H1 (cell line): Measurements from ENCODE around the gene TPP2. TPM values are rescaled to one million over a fixed set of nuclear protein-coding genes. Genes with fewer than 3 reads are reported as not detected.

ENCODE experiments used
- CTCF ChIA-PET: fragments of 300-600 bp; sonication (Branson Sonifier 250); formaldehyde crosslinking; loops from one replicate; lab custom pipeline; 2021; ENCODE audit not compliant: partially characterized antibody; lab: Charles Lee
- POLR2A ChIA-PET: fragments of 300-600 bp; sonication (Branson Sonifier 250); formaldehyde crosslinking; loops from one replicate; lab custom pipeline; 2021; ENCODE audit warnings: inconsistent platforms; ENCODE audit not compliant: partially characterized antibody; lab: Charles Lee
- DNase-seq, 2 experiments: peaks; one replicate each; pipeline versions ENCODE4 v3.0.0 to v3.0.0-alpha.2; 2010 to 2022; ENCODE audit warnings: low spot score in 2 of 2, low read depth in 1 of 2, mixed read lengths in 1 of 2
- FAIRE-seq: peaks from 2 replicates; lab custom pipeline; 2011; peaks lifted over from hg19 to GRCh38; lab: Jason Lieb, UNC
- H2AFZ ChIP-seq: 2 replicates; pipeline ENCODE4 v1.8.1; 2012; ENCODE audit warnings: low read length, inconsistent platforms
- H2AK5ac ChIP-seq: 2 replicates; pipeline ENCODE4 v1.6.1; 2013; ENCODE audit warnings: low read depth, low read length
- H2BK120ac ChIP-seq: replicated peaks from 2 replicates; pipeline ENCODE3; 2013; ENCODE audit warnings: low read depth, low read length, inconsistent platforms
- H2BK12ac ChIP-seq: 2 replicates; pipeline ENCODE4 v1.6.1; 2013; ENCODE audit warnings: low read depth, low read length
- H2BK15ac ChIP-seq: 2 replicates; pipeline ENCODE4 v1.6.1; 2013; ENCODE audit warnings: low read length
- H2BK20ac ChIP-seq: 2 replicates; pipeline ENCODE4 v1.6.1; 2013; ENCODE audit warnings: low read length
- H2BK5ac ChIP-seq: 2 replicates; pipeline ENCODE4 v1.6.1; 2013; ENCODE audit warnings: low read depth, low read length
- H3K14ac ChIP-seq: 2 replicates; pipeline ENCODE4 v1.6.1; 2013; ENCODE audit warnings: inconsistent platforms; ENCODE audit not compliant: insufficient read length
- H3K18ac ChIP-seq: 2 replicates; pipeline ENCODE4 v1.6.1; 2013; ENCODE audit warnings: low read length; ENCODE audit errors: extremely low read depth
- H3K23ac ChIP-seq: 2 replicates; pipeline ENCODE4 v1.6.1; 2013; ENCODE audit warnings: inconsistent platforms; ENCODE audit not compliant: insufficient read length
- H3K23me2 ChIP-seq: 2 replicates; pipeline ENCODE4 v1.6.1; 2013; ENCODE audit warnings: low read depth, low read length
- H3K27ac ChIP-seq: 2 replicates; pipeline ENCODE4 v1.6.1; 2011; ENCODE audit warnings: low read depth, low read length, inconsistent platforms
- H3K27me3 ChIP-seq, 4 experiments: replicated peaks in 1 of 4; 1 replicate in 1 of 4; 2 replicates in 3 of 4; pipeline versions ENCODE4 v1.6.1 to v1.8.1; 2011 to 2013; ENCODE audit warnings: low read length in 3 of 4, mild to moderate bottlenecking in 3 of 4, inconsistent platforms in 2 of 4, mixed read lengths in 2 of 4, moderate library complexity in 1 of 4; ENCODE audit not compliant: control insufficient read depth in 3 of 4, insufficient read depth in 3 of 4; ENCODE audit errors: extremely low read depth in 1 of 4
- H3K36me3 ChIP-seq, 4 experiments: 2 replicates each; pipeline versions ENCODE4 v1.6.1 to v1.8.1; 2011 to 2013; ENCODE audit warnings: mild to moderate bottlenecking in 4 of 4, low read length in 3 of 4, moderate library complexity in 2 of 4, control low read depth in 1 of 4, inconsistent platforms in 1 of 4; ENCODE audit not compliant: insufficient read depth in 4 of 4, control insufficient read depth in 2 of 4
- H3K4ac ChIP-seq: replicated peaks from 2 replicates; pipeline ENCODE3; 2013; ENCODE audit warnings: low read length, low read depth, mixed read lengths, inconsistent platforms; ENCODE audit not compliant: insufficient read length
- H3K4me1 ChIP-seq, 4 experiments: replicated peaks in 1 of 4; 1 replicate in 1 of 4; 2 replicates in 3 of 4; pipeline versions ENCODE4 v1.6.1 to v1.8.1; 2011 to 2013; ENCODE audit warnings: low read length in 3 of 4, inconsistent platforms in 2 of 4, mixed read lengths in 1 of 4; ENCODE audit not compliant: insufficient read depth in 4 of 4, control insufficient read depth in 3 of 4
- H3K4me2 ChIP-seq, 2 experiments: 2 replicates each; pipeline versions ENCODE4 v1.6.1 to v1.8.1; 2011 to 2013; ENCODE audit warnings: low read depth in 2 of 2, low read length in 2 of 2, control low read depth in 1 of 2, inconsistent platforms in 1 of 2, mild to moderate bottlenecking in 1 of 2; ENCODE audit not compliant: insufficient read depth in 1 of 2
- H3K4me3 ChIP-seq, 4 experiments: fragments of 200-600, 300-600 bp in 1 of 4; sonication (generic), shearing (Covaris generic), sonication (Bioruptor Twin) in 1 of 4; 2 replicates each; pipeline versions ENCODE4 v1.5.1 to v1.8.1; 2011 to 2016; ENCODE audit warnings: low read length in 4 of 4, low read depth in 3 of 4, control low read depth in 2 of 4, inconsistent platforms in 2 of 4, mild to moderate bottlenecking in 2 of 4, mixed read lengths in 1 of 4, moderate library complexity in 1 of 4; ENCODE audit not compliant: insufficient read depth in 2 of 4; ENCODE audit errors: extremely low read depth in 1 of 4
- H3K56ac ChIP-seq: replicated peaks from 2 replicates; pipeline ENCODE3; 2013; ENCODE audit warnings: low read depth, mild to moderate bottlenecking, mixed read lengths, low read length, inconsistent platforms; ENCODE audit not compliant: insufficient read length
- H3K79me1 ChIP-seq: 2 replicates; pipeline ENCODE4 v1.6.1; 2013; ENCODE audit warnings: low read depth, low read length, control low read depth
- H3K79me2 ChIP-seq, 2 experiments: 2 replicates each; pipeline versions ENCODE4 v1.6.1 to v1.8.1; 2012 to 2013; ENCODE audit warnings: low read length in 2 of 2, mild to moderate bottlenecking in 2 of 2, inconsistent platforms in 1 of 2; ENCODE audit not compliant: insufficient read depth in 2 of 2, control insufficient read depth in 1 of 2
- H3K9ac ChIP-seq, 4 experiments: replicated peaks in 1 of 4; 1 replicate in 1 of 4; 2 replicates in 3 of 4; pipeline versions ENCODE4 v1.6.1 to v1.8.1; 2011 to 2013; ENCODE audit warnings: low read depth in 3 of 4, low read length in 3 of 4, control low read depth in 2 of 4, mild to moderate bottlenecking in 2 of 4, moderate library complexity in 2 of 4, inconsistent platforms in 1 of 4; ENCODE audit errors: extremely low read depth in 1 of 4
- H3K9me3 ChIP-seq, 2 experiments: 2 replicates each; pipeline versions ENCODE4 v1.6.1 to v1.8.1; 2012 to 2013; ENCODE audit warnings: mild to moderate bottlenecking in 2 of 2, moderate library complexity in 2 of 2, control low read depth in 1 of 2, inconsistent platforms in 1 of 2, low read depth in 1 of 2, low read length in 1 of 2, mixed read lengths in 1 of 2; ENCODE audit not compliant: insufficient read depth in 2 of 2
- H4K20me1 ChIP-seq, 2 experiments: replicated peaks in 1 of 2; 2 replicates each; pipeline versions ENCODE3 to v1.8.1; 2011 to 2013; ENCODE audit warnings: inconsistent platforms in 2 of 2, low read length in 2 of 2, mild to moderate bottlenecking in 1 of 2; ENCODE audit not compliant: insufficient read depth in 2 of 2, control insufficient read depth in 1 of 2
- H4K5ac ChIP-seq: 2 replicates; pipeline ENCODE4 v1.6.1; 2013; ENCODE audit warnings: low read length, low read depth, mixed read lengths, inconsistent platforms; ENCODE audit not compliant: insufficient read length
- H4K8ac ChIP-seq: 2 replicates; pipeline ENCODE4 v1.8.0; 2013; ENCODE audit warnings: mild to moderate bottlenecking, moderate library complexity, low read length, inconsistent platforms; ENCODE audit not compliant: insufficient read depth; ENCODE audit errors: extremely low read depth
- H4K91ac ChIP-seq: replicated peaks from 2 replicates; pipeline ENCODE3; 2013; ENCODE audit warnings: low read length, mixed read lengths, inconsistent platforms; ENCODE audit not compliant: insufficient read length
- CTBP2 ChIP-seq: IDR thresholded peaks from 2 replicates; pipeline ENCODE4 v1.7.0; 2011; ENCODE audit warnings: borderline replicate concordance, mild to moderate bottlenecking, moderate library complexity, mixed read lengths, low read length; ENCODE audit not compliant: insufficient read depth, insufficient read length
- EGR1 ChIP-seq: IDR thresholded peaks from 2 replicates; pipeline ENCODE4 v1.6.1; 2011; ENCODE audit warnings: low read depth, low read length, borderline replicate concordance
- GTF2F1 ChIP-seq: IDR thresholded peaks from 2 replicates; pipeline ENCODE4 v1.6.1; 2012; ENCODE audit warnings: low read depth, low read length, improper control_type of control experiment, borderline replicate concordance
- HDAC2 ChIP-seq, 2 experiments: fragments of 300-600 bp in 1 of 2; sonication (generic) in 1 of 2; IDR thresholded peaks; 2 replicates each; pipeline ENCODE4 v1.6.1; 2011 to 2012; ENCODE audit warnings: low read depth in 2 of 2, low read length in 2 of 2, mild to moderate bottlenecking in 2 of 2, moderate library complexity in 2 of 2, borderline replicate concordance in 1 of 2, inconsistent platforms in 1 of 2
- KDM5A ChIP-seq: fragments of 200-600 bp; IDR thresholded peaks from 2 replicates; pipeline ENCODE4 v1.7.1; 2012; ENCODE audit warnings: mild to moderate bottlenecking, low read length, inconsistent platforms, mixed read lengths
- PHF8 ChIP-seq: fragments of 200-600 bp; sonication (generic); conservative IDR thresholded peaks from 2 replicates; pipeline ENCODE4 v1.7.1; 2012; ENCODE audit warnings: low read depth, mild to moderate bottlenecking, inconsistent platforms, low read length, moderate library complexity
- POLR2A ChIP-seq, 2 experiments: IDR thresholded peaks; 1 replicate in 1 of 2; 2 replicates in 1 of 2; pipeline ENCODE4 v1.6.1; 2011; ENCODE audit warnings: low read depth in 2 of 2, low read length in 2 of 2, mild to moderate bottlenecking in 2 of 2; ENCODE audit errors: control extremely low read depth in 1 of 2
- POLR2AphosphoS5 ChIP-seq: IDR thresholded peaks from 2 replicates; pipeline ENCODE4 v1.6.1; 2011; ENCODE audit warnings: low read depth, low read length
- RAD21 ChIP-seq, 2 experiments: IDR thresholded peaks in 1 of 2; conservative IDR thresholded peaks in 1 of 2; 2 replicates each; pipeline ENCODE4 v1.6.1; 2011; ENCODE audit warnings: low read depth in 2 of 2, low read length in 2 of 2, improper control_type of control experiment in 1 of 2, inconsistent platforms in 1 of 2, mild to moderate bottlenecking in 1 of 2, moderate library complexity in 1 of 2
- SIN3A ChIP-seq, 2 experiments: IDR thresholded peaks in 1 of 2; conservative IDR thresholded peaks in 1 of 2; 2 replicates each; pipeline ENCODE4 v1.6.1; 2011 to 2012; ENCODE audit warnings: low read length in 2 of 2, improper control_type of control experiment in 1 of 2, low read depth in 1 of 2, mild to moderate bottlenecking in 1 of 2
- SIX5 ChIP-seq: IDR thresholded peaks from 2 replicates; pipeline ENCODE4 v1.6.1; 2011; ENCODE audit warnings: mild to moderate bottlenecking, low read depth, low read length
- SP2 ChIP-seq: IDR thresholded peaks from 2 replicates; pipeline ENCODE4 v1.6.1; 2012; ENCODE audit warnings: mild to moderate bottlenecking, low read length, inconsistent platforms
- TEAD4 ChIP-seq: IDR thresholded peaks from 2 replicates; pipeline ENCODE4 v1.6.1; 2012; ENCODE audit warnings: low read depth, low read length, inconsistent platforms, mixed read lengths
- ZNF274 ChIP-seq: IDR thresholded peaks from 2 replicates; pipeline ENCODE4 v1.7.0; 2012; ENCODE audit warnings: low read length, borderline replicate concordance; ENCODE audit errors: extremely low read depth
- whole genome bisulfite sequencing, 2 experiments: shearing (Covaris generic) in 1 of 2; methylation state at CpG; one replicate each; pipeline versions ENCODE4 v1.1.6 to v1.1.7; 2013 to 2015; ENCODE audit warnings: low lambda C conversion rate in 2 of 2, mixed read lengths in 2 of 2, inconsistent platforms in 1 of 2, low coverage in 1 of 2, missing lambda C conversion rate in 1 of 2; ENCODE audit not compliant: insufficient replicate concordance in 2 of 2, insufficient coverage in 1 of 2, insufficient read length in 1 of 2; ENCODE audit errors: extremely low coverage in 1 of 2, missing lambda C conversion rate in 1 of 2; 5-methylcytosine and 5-hydroxymethylcytosine counted together
- polyA plus RNA-seq, 7 experiments: library from polyadenylated mRNA; depleted of rRNA in 3 of 7; stranded (reverse) in 5 of 7; unstranded in 2 of 7; fragments of >200 nt in 5 of 7; fragments of 200-250 nt in 2 of 7; gene quantifications; 1 replicate in 5 of 7; 2 replicates in 1 of 7; 4 replicates in 1 of 7; pipeline versions ENCODE4 v1.2.1 to v1.2.3, GENCODE V29; 2011 to 2013; ENCODE audit warnings: missing spikeins in 2 of 7, mixed read lengths in 2 of 7
- total RNA-seq: library from RNA; stranded (reverse); fragmentation: NEBNext Ultra II Directional; extraction: Animal tissue kit (Norgen Biotek cat#: 25700); gene quantifications from 2 replicates; pipeline ENCODE4 v1.2.1, GENCODE V29; 2021

Gene TPP2
- total and polyA plus RNA-seq, 2 of the 8 experiments (the other 6 are each of a cell fraction or from before 2014, with no cell fraction given) = 15.9 to 85.7 TPM

GRCh38 chr13:102567857-102568256 is 28.9 kb upstream of the TPP2 start:
- H3K27me3 ChIP-seq = peaks cover 0 to 1% (median 0%) of the 10 kb centered on the region in 4 experiments; a peak in 1 of 7 replicates
- H2BK12ac ChIP-seq = no peak overlapping the region
- no peaks in the 10 kb centered on the region for H3K23me2 ChIP-seq
- no peak overlapping the region for H3K27ac ChIP-seq
- TF ChIP-seq KDM5A = no peak
- TF ChIP-seq PHF8 = no peak
- no peak for TF ChIP-seq TEAD4
- no peak for TF ChIP-seq HDAC2 (IDR thresholded peaks at IDR 0.05; ENCODE audit: borderline replicate concordance in 1 of 2, low read depth in 2 of 2, low read length in 2 of 2)
- no peak for TF ChIP-seq POLR2AphosphoS5
- TF ChIP-seq SIX5 = no peak
- TF ChIP-seq POLR2A (IDR thresholded peaks at IDR 0.05; ENCODE audit: control extremely low read depth in 1 of 2, low read depth in 2 of 2, low read length in 2 of 2) = no peak
- no peak for TF ChIP-seq RAD21 (IDR thresholded peaks at IDR 0.05 in 1 of 2, conservative IDR thresholded peaks at IDR 0.05 in 1 of 2; ENCODE audit: low read depth in 2 of 2, low read length in 2 of 2)
- no peak for TF ChIP-seq GTF2F1
- no peak for TF ChIP-seq EGR1
- TF ChIP-seq SIN3A (conservative IDR thresholded peaks at IDR 0.05 in 1 of 2, IDR thresholded peaks at IDR 0.05 in 1 of 2; ENCODE audit: low read depth in 1 of 2, low read length in 2 of 2) = no peak
- no peak for TF ChIP-seq CTBP2
- TF ChIP-seq ZNF274 = no peak
- TF ChIP-seq SP2 = no peak
- H3K79me2 ChIP-seq = no peaks in the 10 kb centered on the region
- ChIA-PET CTCF (interaction anchor here (0.9 to 3.6 kb wide), 11 partner anchors 10 to 625 kb away, joined by 3 to 23 read pairs (median 5); no protein-coding TSS in a partner anchor), POLR2A (no interaction called here)
- DNase-seq = no peak
- no peak overlapping the region for H3K9ac ChIP-seq
- no peak overlapping the region for H3K4me3 ChIP-seq
- no peak overlapping the region for H2AK5ac ChIP-seq
- H4K5ac ChIP-seq = no peak overlapping the region
- no peaks in the 10 kb centered on the region for H3K4me1 ChIP-seq
- no peak overlapping the region for H3K23ac ChIP-seq
- no peaks in the 10 kb centered on the region for H3K79me1 ChIP-seq
- H3K18ac ChIP-seq = no peak overlapping the region
- no peak for FAIRE-seq
- H2BK5ac ChIP-seq = no peak overlapping the region
- no peak overlapping the region for H2BK15ac ChIP-seq
- 90% methylated on average over 4 of the region's 4 CpGs; no CpG with 5 or more reads in 1 of the 2 experiments for WGBS, 2 experiments
- no peaks in the 10 kb centered on the region for H3K9me3 ChIP-seq
- no peak overlapping the region for H2AFZ ChIP-seq
- H2BK120ac ChIP-seq = no peak overlapping the region
- no peak overlapping the region for H3K4ac ChIP-seq
- no peak overlapping the region for H4K91ac ChIP-seq
- H3K14ac ChIP-seq = no peak overlapping the region
- no peak overlapping the region for H2BK20ac ChIP-seq
- no peak overlapping the region for H3K4me2 ChIP-seq
- no peaks in the 10 kb centered on the region for H4K20me1 ChIP-seq
- H3K56ac ChIP-seq = no peak overlapping the region
- H4K8ac ChIP-seq = no peak overlapping the region
- no peaks in the 10 kb centered on the region for H3K36me3 ChIP-seq
